HepG2 (cell line): ENCODE data around the gene ANKRD40. TPM values are rescaled to one million over a fixed set of nuclear protein-coding genes. Genes with fewer than 3 reads are reported as not detected.

Experiments
- ATF6 ChIP-seq: sonication (generic); formaldehyde crosslinking; conservative IDR thresholded peaks from 2 replicates; pipeline ENCODE4 v1.4.0; 2020; ENCODE audit warnings: missing genetic modification reagents
- CENPT ChIP-seq: sonication (generic); formaldehyde crosslinking; IDR thresholded peaks from 2 replicates; pipeline ENCODE4 v1.8.0; 2022; ENCODE audit warnings: low read depth, mild to moderate bottlenecking, moderate library complexity, missing genetic modification reagents
- MBD4 ChIP-seq: IDR thresholded peaks from 2 replicates; pipeline ENCODE4 v1.6.1; 2012; ENCODE audit warnings: low read length, inconsistent platforms, borderline replicate concordance
- MXI1 ChIP-seq: IDR thresholded peaks from 3 replicates; pipeline ENCODE4 v1.6.1; 2012; ENCODE audit warnings: low read depth, low read length, inconsistent platforms, borderline replicate concordance
- NPAS2 ChIP-seq: sonication (generic); formaldehyde crosslinking; IDR thresholded peaks from 2 replicates; pipeline ENCODE4 v1.8.0; 2022; ENCODE audit warnings: mild to moderate bottlenecking, missing genetic modification reagents, borderline replicate concordance
- RFX3 ChIP-seq: IDR thresholded peaks from 2 replicates; pipeline ENCODE4 v1.6.1; 2016; ENCODE audit warnings: missing biosample characterization, missing genetic modification reagents
- RORA ChIP-seq: sonication (generic); formaldehyde crosslinking; IDR thresholded peaks from 2 replicates; pipeline ENCODE4 v1.5.0; 2020; ENCODE audit warnings: mild to moderate bottlenecking, missing genetic modification reagents, moderate library complexity
- SP5 ChIP-seq: IDR thresholded peaks from 2 replicates; pipeline ENCODE4 v1.6.1; 2016; ENCODE audit warnings: low read depth, borderline replicate concordance
- TCF7L2 ChIP-seq: IDR thresholded peaks from 2 replicates; pipeline ENCODE4 v1.6.1; 2011; ENCODE audit warnings: mild to moderate bottlenecking, low read depth, low read length, moderate library complexity
- TRIM24 ChIP-seq: sonication (generic); formaldehyde crosslinking; IDR thresholded peaks from 2 replicates; pipeline ENCODE4 v1.8.0; 2022; ENCODE audit warnings: mild to moderate bottlenecking, missing genetic modification reagents
- XRCC5 ChIP-seq: fragments of 200-400 bp; formaldehyde crosslinking; optimal IDR thresholded peaks from 2 replicates; pipeline ENCODE3; 2017; ENCODE audit warnings: mild to moderate bottlenecking, low read length
- polyA plus RNA-seq, 8 experiments: library from polyadenylated mRNA; depleted of rRNA in 3 of 8; stranded (reverse) in 7 of 8; unstranded in 1 of 8; fragments of >200 nt; fragmentation: Illumina TruSeq in 4 of 8; extraction: Trizol in 4 of 8; gene quantifications; 2 replicates each; pipeline versions ENCODE4 v1.2.1 to v1.2.3, GENCODE V29; 2011 to 2016; ENCODE audit warnings: low read depth in 4 of 8, missing spikeins in 1 of 8, mixed read lengths in 1 of 8; ENCODE audit not compliant: insufficient read depth in 1 of 8
- total RNA-seq, 5 experiments: library from RNA; depleted of rRNA; stranded (reverse); fragments of >200 nt; fragmentation: Illumina TruSeq; extraction: Trizol; gene quantifications; 2 replicates each; pipeline ENCODE4 v1.2.3, GENCODE V29; 2016; ENCODE audit warnings: low read depth in 1 of 5
- TF ChIP-seq, protein P1 (sequence below): IDR thresholded peaks from 2 replicates; pipeline ENCODE4 v1.4.0; 2020; ENCODE audit warnings: mild to moderate bottlenecking, missing genetic modification reagents
- TF ChIP-seq, protein P2 (sequence below): sonication (generic); formaldehyde crosslinking; IDR thresholded peaks from 2 replicates; pipeline ENCODE4 v1.5.0; 2020; ENCODE audit warnings: missing genetic modification reagents, mild to moderate bottlenecking, borderline replicate concordance
- TF ChIP-seq, protein P3 (sequence below): sonication (generic); formaldehyde crosslinking; IDR thresholded peaks from 2 replicates; pipeline ENCODE4 v1.5.1; 2020; ENCODE audit warnings: mild to moderate bottlenecking, moderate library complexity, missing genetic modification reagents
- TF ChIP-seq, protein P4 (sequence below): sonication (generic); formaldehyde crosslinking; IDR thresholded peaks from 2 replicates; pipeline ENCODE4 v1.5.1; 2020; ENCODE audit warnings: mild to moderate bottlenecking, missing genetic modification reagents, moderate library complexity

The ANKRD40 gene
- total and polyA plus RNA-seq, 2 of the 13 experiments (the other 11 are each of a cell fraction or from before 2014, with no cell fraction given) = 35.0 to 46.4 TPM

DNA sequence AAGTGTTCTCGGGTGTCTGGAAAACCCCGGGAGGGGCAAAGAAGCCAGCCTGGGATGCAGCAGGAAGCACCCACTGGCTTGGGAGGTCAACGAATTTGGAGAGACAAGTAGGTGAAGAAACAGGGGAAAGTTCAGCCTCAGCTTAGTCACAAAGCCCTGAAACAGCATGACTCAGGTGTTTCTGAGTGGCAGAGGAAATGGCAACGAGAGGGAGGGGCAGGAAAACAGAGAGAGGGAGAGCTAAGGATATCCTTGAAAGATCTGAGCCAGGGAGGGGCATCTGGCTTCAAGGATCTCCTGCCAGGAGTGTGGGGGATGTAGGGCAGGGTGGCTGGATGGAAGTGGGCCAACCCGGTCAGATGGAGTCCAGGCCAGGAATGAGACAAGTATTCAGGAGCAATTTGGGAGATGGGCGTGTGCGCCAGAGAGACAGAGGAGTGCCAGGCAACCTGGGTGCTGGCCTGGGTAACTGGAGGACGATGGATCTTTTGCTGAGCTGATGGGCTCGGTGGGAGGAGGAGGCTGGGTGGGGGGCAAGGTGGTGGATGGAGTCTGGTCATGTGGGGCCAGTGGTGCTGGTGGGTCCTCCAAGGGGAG lies 45.8 kb downstream of the ANKRD40 start (continued):
- TF ChIP-seq, protein P1, sequence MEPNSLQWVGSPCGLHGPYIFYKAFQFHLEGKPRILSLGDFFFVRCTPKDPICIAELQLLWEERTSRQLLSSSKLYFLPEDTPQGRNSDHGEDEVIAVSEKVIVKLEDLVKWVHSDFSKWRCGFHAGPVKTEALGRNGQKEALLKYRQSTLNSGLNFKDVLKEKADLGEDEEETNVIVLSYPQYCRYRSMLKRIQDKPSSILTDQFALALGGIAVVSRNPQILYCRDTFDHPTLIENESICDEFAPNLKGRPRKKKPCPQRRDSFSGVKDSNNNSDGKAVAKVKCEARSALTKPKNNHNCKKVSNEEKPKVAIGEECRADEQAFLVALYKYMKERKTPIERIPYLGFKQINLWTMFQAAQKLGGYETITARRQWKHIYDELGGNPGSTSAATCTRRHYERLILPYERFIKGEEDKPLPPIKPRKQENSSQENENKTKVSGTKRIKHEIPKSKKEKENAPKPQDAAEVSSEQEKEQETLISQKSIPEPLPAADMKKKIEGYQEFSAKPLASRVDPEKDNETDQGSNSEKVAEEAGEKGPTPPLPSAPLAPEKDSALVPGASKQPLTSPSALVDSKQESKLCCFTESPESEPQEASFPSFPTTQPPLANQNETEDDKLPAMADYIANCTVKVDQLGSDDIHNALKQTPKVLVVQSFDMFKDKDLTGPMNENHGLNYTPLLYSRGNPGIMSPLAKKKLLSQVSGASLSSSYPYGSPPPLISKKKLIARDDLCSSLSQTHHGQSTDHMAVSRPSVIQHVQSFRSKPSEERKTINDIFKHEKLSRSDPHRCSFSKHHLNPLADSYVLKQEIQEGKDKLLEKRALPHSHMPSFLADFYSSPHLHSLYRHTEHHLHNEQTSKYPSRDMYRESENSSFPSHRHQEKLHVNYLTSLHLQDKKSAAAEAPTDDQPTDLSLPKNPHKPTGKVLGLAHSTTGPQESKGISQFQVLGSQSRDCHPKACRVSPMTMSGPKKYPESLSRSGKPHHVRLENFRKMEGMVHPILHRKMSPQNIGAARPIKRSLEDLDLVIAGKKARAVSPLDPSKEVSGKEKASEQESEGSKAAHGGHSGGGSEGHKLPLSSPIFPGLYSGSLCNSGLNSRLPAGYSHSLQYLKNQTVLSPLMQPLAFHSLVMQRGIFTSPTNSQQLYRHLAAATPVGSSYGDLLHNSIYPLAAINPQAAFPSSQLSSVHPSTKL (CRISPR knock-in tag) = peak; percentile 76
- TF ChIP-seq, protein P2, sequence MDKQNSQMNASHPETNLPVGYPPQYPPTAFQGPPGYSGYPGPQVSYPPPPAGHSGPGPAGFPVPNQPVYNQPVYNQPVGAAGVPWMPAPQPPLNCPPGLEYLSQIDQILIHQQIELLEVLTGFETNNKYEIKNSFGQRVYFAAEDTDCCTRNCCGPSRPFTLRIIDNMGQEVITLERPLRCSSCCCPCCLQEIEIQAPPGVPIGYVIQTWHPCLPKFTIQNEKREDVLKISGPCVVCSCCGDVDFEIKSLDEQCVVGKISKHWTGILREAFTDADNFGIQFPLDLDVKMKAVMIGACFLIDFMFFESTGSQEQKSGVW (CRISPR knock-in tag) = no peak
- TF ChIP-seq ATF6 (CRISPR knock-in tag) = 0 out of 2 replicates have a peak, but pooled peaks have one; percentile 43
- TF ChIP-seq TCF7L2 = no peak
- no peak for TF ChIP-seq CENPT
- TF ChIP-seq, protein P3, sequence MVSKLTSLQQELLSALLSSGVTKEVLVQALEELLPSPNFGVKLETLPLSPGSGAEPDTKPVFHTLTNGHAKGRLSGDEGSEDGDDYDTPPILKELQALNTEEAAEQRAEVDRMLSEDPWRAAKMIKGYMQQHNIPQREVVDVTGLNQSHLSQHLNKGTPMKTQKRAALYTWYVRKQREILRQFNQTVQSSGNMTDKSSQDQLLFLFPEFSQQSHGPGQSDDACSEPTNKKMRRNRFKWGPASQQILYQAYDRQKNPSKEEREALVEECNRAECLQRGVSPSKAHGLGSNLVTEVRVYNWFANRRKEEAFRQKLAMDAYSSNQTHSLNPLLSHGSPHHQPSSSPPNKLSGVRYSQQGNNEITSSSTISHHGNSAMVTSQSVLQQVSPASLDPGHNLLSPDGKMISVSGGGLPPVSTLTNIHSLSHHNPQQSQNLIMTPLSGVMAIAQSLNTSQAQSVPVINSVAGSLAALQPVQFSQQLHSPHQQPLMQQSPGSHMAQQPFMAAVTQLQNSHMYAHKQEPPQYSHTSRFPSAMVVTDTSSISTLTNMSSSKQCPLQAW (CRISPR knock-in tag) = peak; percentile 66; the same call in 1 of the 2 replicates
- peak; percentile 82 for TF ChIP-seq SP5 (CRISPR knock-in tag)
- TF ChIP-seq RORA (CRISPR knock-in tag) = no peak
- TF ChIP-seq RFX3 (CRISPR knock-in tag) = no peak
- no peak for TF ChIP-seq MBD4
- no peak for TF ChIP-seq XRCC5
- no peak for TF ChIP-seq TRIM24 (CRISPR knock-in tag)
- TF ChIP-seq, protein P4, sequence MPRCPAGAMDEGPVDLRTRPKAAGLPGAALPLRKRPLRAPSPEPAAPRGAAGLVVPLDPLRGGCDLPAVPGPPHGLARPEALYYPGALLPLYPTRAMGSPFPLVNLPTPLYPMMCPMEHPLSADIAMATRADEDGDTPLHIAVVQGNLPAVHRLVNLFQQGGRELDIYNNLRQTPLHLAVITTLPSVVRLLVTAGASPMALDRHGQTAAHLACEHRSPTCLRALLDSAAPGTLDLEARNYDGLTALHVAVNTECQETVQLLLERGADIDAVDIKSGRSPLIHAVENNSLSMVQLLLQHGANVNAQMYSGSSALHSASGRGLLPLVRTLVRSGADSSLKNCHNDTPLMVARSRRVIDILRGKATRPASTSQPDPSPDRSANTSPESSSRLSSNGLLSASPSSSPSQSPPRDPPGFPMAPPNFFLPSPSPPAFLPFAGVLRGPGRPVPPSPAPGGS (CRISPR knock-in tag) = 0 out of 2 replicates have a peak, but pooled peaks have one; percentile 24
- no peak for TF ChIP-seq NPAS2 (CRISPR knock-in tag)
- TF ChIP-seq MXI1 = no peak; the same call in 2 of the 3 replicates
